IPS-18c (cell line): ENCODE data around the gene NAGLU.
"Not testable (repeated sequence)": the region's sequence is repeated elsewhere in the genome, so short reads cannot be mapped to it uniquely, and the experiment has no call there.

ENCODE experiments used
- H3K4me3 ChIP-seq: 2 replicates; pipeline ENCODE4 v1.7.0; 2013; ENCODE audit warnings: low read depth, mild to moderate bottlenecking, low read length, moderate library complexity; ENCODE audit not compliant: insufficient read depth
- H3K9me3 ChIP-seq: one replicate; pipeline ENCODE4 v1.6.1; 2013; ENCODE audit warnings: mild to moderate bottlenecking, low read length, moderate library complexity; ENCODE audit not compliant: control insufficient read depth, insufficient read depth

NAGLU gene

GRCh38 chr17:42554250-42555121 is 18.4 kb downstream of the NAGLU start:
- no peaks in the 10 kb centered on the region for H3K9me3 ChIP-seq
- H3K4me3 ChIP-seq: peak overlapping the region; percentile 92

GRCh38 chr17:42555122-42555622 is 19.1 kb downstream of the NAGLU start:
- H3K4me3 ChIP-seq: peak overlapping the region; percentile 92
- no peaks in the 10 kb centered on the region for H3K9me3 ChIP-seq

- not testable (repeated sequence) for H3K4me3 ChIP-seq
Observed at GRCh38 chr17:42555961-42556617, 20.0 kb downstream of the NAGLU start.

GRCh38 chr17:42559075-42559474 is 23.0 kb downstream of the NAGLU start:
- no peaks in the 10 kb centered on the region for H3K9me3 ChIP-seq
- no peak overlapping the region for H3K4me3 ChIP-seq

More at GRCh38 chr17:42555961-42556617, 20.0 kb downstream of the NAGLU start:
- not testable (repeated sequence) for H3K9me3 ChIP-seq

- Histone ChIP-seq H3K9me3 (no peaks in the 10 kb centered on the region), H3K4me3 (no peak overlapping the region)
Observed at GRCh38 chr17:42560246-42560645, 24.2 kb downstream of the NAGLU start.

- H3K4me3 ChIP-seq: peak within 1 kb of the TSS; percentile 95
- no peaks in the 10 kb centered on the region for H3K9me3 ChIP-seq
Observed at GRCh38 chr17:42561897-42562387, 25.9 kb downstream of the NAGLU start, which contains the start of gene COASY. TSS of gene COASY (plus strand) at chr17:42562148. CDS start at chr17:42562623, 475 bp downstream.

- H3K4me3 ChIP-seq: peak overlapping the region; percentile 95
Observed at GRCh38 chr17:42562388-42563142, 26.5 kb downstream of the NAGLU start.

GRCh38 chr17:42563143-42563509 is 27.1 kb downstream of the NAGLU start:
- H3K4me3 ChIP-seq: peak overlapping the region; percentile 95

More at GRCh38 chr17:42562388-42563142, 26.5 kb downstream of the NAGLU start:
- H3K9me3 ChIP-seq: no peaks in the 10 kb centered on the region

GRCh38 chr17:42563543-42563942 is 27.5 kb downstream of the NAGLU start:
- no peaks in the 10 kb centered on the region for H3K9me3 ChIP-seq
- H3K4me3 ChIP-seq: peak overlapping the region; percentile 95; the same call in 1 of the 2 replicates

More at GRCh38 chr17:42563143-42563509, 27.1 kb downstream of the NAGLU start:
- H3K9me3 ChIP-seq: no peaks in the 10 kb centered on the region

- no peaks in the 10 kb centered on the region for H3K9me3 ChIP-seq
- H3K4me3 ChIP-seq: no peak overlapping the region
Observed at GRCh38 chr17:42563950-42564349, 27.9 kb downstream of the NAGLU start.

GRCh38 chr17:42564815-42565522 is 28.9 kb downstream of the NAGLU start:
- H3K4me3 ChIP-seq: no peak overlapping the region
- no peaks in the 10 kb centered on the region for H3K9me3 ChIP-seq

- Histone ChIP-seq H3K9me3 (no peaks in the 10 kb centered on the region), H3K4me3 (no peak overlapping the region)
Observed at GRCh38 chr17:42565523-42566214, 29.6 kb downstream of the NAGLU start.

- no peaks in the 10 kb centered on the region for H3K9me3 ChIP-seq
- H3K4me3 ChIP-seq: peak overlapping the region; percentile 77
Observed at GRCh38 chr17:42566215-42566882, 30.3 kb downstream of the NAGLU start.

GRCh38 chr17:42566883-42567573 is 31.0 kb downstream of the NAGLU start, which contains the start of gene MLX:
TSS of gene MLX (plus strand) at chr17:42567100. CDS start at chr17:42567125, 25 bp downstream.
- no peaks in the 10 kb centered on the region for H3K9me3 ChIP-seq

More at GRCh38 chr17:42566883-42567573, 31.0 kb downstream of the NAGLU start, which contains the start of gene MLX:
- H3K4me3 ChIP-seq: peak within 1 kb of the TSS; percentile 77
